Mucosa of gallbladder (tissue), 1 donor: ENCODE data around the gene MRPL53. TPM values are rescaled to one million over a fixed set of nuclear protein-coding genes. Genes with fewer than 3 reads are reported as not detected.
A peak's percentile ranks its signal among the peaks of the same experiment; 100 is the strongest.
"Not testable (repeated sequence)": the region's sequence is repeated elsewhere in the genome, so short reads cannot be mapped to it uniquely, and the experiment has no call there.

ENCODE experiments used
- DNase-seq: peaks from one replicate; pipeline ENCODE4 v3.0.0-alpha.2; 2020; ENCODE audit warnings: low spot score
- total RNA-seq: library from RNA; stranded (reverse); gene quantifications from one replicate; pipeline ENCODE4 v1.2.1, GENCODE V29; 2021
- donor health status: DM: no; HTN: no; CAD: no.

The MRPL53 gene
- total RNA-seq, 1 donor from 2014 or later: 80.9 TPM

DNA sequence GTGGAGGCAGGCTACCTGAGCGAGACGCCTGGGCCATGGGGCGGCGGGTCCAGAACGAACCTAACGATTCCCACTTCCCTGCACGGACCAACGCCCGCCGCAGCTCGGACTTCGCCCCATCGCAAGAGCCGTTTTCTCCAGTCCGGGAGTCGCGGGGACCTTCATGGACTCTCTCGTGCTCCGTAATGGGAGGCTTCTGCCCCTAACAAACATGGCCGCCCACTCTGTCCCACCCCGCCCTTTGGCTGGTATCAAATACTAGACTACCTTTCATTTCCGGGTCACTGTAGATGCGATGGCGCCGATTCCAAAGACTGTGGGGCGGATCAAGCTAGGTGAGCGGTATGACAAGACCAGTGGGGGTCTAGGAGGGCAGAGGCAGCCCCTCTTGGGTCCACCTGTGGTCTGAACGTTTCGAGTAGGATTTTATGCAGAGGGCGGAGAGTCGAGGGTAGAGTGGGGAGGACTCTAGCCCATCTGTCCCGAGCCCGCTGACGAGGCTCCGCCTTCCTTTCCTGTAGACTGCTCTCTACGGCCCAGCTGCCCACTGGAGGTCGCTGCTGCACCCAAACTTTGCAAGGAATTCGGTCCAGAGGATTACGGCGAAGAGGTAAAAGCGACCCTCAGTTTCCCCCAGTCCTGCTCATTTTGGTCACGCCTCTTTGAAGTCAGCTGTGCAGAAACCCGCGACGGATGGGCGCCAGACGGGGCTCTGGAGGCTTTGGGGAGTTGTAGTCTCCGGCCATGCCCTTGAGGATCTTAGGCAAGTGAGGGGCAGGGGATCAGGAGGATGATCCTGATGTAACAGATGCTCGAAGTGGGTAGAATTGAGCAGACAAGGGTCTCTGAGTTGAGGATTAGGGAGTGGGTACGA lies 10.6 kb upstream of the MRPL53 start, which contains the start of the genes CCDC142 and TTC31:
CCDC142 (minus strand) TSS at position 198 of the 874 bp plus-strand sequence; CDS start at position 37, 161 bp downstream.
TTC31 (plus strand) TSS at position 281 of the 874 bp plus-strand sequence; CDS start at position 296, 15 bp downstream.
- DNase-seq: peak; percentile 97

DNA sequence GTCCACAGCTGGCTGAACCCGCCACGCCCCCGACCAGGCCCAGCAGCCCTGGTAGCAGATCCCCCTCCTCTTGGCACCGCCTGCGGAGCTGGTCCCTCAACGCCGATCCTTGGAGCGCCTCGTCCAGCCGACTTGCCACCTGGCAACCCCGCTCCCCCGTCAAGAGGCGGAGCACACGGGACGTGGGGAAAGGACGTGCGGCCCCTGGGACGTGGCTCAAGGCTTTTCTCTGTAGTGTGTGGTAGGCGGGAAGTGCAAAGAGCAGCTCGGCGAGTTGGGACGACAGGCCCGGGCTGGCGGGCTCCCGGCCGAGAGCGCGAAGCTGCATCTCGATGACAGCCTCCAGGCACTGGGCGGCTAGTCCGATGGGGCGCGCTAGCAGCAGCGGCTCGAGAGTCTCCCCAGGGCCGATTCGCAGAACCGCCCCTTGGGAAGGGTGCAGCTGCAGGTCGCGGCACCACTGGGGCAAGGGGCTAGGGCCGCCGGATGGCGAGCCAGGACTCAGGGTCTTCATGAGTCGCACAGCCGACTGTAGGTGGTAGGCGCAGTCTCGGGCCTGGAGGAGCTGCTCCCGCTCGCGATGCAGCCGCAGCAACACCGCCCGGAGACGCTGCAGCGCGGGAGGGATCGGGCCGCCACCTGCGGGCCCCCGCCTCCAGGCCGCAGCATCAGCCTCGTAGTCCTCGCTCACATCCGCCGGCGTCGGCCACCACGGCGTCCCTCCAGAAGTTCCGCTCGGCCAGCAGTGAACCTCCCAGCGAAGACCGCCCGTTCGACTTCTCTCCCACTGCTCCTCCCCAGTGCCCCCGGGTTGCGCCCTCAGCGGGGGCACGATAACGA lies 9.7 kb upstream of the MRPL53 start:
- DNase-seq: no peak

DNA sequence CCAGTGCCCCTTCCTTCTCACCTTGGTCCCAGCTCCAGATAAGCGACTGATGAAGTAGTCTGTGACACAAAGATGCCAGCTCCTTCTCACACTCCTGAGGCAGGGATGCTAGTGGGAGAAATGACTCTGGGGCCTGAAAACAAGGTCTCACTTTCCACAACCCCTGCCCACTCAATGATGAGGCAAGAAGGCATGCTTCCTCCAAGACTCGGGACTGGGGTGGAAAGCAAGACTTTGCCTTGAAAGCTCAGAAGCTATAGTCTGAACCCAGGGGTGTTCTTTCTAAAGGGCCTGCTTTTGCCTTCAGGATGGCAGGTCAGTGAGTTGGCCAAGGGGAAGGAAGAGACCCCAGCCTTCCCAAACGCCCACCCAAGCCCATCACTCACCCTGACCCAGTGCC lies 9.0 kb upstream of the MRPL53 start:
- DNase-seq: no peak

DNA sequence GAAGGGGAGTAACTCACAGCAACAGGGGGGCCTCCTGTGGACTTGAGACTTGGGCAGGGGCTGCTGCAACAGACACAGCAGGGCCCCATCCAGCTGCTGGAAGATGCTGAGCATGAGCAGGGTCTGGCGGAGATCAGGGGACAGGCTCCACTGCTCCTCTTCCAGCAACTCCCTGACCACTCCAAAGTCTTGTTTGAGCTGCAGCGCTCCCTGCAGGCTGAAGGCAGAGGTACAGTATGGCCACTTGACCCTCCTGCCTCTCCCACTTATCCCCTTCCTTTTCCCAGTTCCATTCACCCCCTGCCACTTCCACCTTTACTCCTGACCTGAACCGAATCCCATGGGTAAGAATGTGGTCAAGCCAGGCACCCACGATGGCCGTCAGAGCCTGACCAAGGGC lies 2.4 kb upstream of the MRPL53 start:
- DNase-seq: no peak

DNA sequence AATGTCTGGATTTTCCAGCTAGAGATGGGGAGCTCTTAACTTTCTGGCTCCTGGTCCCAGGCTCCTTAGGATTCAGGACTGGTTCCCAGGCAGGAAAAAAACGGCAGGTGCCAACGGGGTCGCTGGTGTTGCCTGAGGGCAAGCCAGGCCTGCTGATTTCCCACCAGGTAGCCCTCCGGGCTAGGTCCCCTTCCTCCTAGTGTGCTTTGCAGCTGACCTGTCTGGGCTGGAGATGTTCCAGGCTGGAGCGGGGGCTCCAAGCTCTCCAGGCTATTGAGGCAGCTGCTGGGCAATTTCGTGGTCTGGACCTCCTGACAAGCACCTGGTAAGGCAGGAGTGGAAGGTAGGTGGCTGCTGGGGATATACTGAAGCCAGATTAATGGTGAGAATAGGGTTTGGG lies 2.0 kb upstream of the MRPL53 start:
- no peak for DNase-seq

DNA sequence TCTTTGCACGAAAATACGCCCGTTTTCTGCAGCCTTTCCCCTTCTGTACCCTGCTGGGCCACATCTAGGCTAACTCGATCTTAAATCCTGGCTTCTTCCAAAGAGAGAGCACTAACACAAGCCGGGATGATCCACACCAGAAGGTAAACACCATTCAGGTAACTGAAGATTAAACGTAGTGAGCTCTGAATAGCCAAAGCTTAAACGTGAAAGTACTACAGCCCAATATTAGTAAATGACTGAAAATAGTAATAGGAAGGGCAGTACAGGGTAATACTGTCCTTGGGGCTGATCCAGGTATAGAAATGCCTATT lies 422 bp upstream of the MRPL53 start:
- DNase-seq: no peak

DNA sequence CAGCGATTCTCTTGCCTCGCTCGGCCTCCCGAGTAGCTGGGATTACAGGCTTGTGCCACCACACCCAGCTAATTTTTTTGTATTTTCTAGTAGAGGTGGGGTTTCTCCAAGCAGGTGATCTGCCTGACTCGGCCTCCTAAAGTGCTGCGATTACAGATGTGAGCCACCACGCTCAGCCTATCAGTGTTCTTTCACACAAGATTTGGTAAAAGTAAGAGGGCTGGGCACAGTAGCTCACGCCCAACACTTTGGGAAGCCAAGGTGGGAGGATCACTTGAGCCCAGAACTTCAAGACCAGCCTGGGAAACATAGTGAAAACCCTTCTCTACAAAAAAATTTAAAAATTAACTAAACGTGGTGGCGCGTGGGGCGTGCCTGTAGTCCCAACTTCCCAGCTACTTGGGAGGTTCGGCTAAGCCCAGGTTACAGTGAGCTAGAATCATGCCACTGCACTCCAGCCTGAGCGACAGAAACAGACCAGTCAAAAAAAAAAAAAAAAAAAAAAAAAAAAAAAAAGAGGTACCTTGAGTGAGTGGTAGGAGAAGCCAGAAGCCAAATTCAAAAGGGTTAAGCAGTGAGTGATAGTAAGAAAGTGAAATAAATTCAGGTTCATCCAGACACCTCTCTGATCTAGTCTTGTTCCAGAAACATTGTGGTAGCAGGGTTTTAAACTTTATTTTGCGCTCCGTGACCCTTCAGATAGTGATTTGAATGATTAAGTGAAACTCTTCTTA lies 981 bp downstream of the MRPL53 start:
- DNase-seq: no peak

DNA sequence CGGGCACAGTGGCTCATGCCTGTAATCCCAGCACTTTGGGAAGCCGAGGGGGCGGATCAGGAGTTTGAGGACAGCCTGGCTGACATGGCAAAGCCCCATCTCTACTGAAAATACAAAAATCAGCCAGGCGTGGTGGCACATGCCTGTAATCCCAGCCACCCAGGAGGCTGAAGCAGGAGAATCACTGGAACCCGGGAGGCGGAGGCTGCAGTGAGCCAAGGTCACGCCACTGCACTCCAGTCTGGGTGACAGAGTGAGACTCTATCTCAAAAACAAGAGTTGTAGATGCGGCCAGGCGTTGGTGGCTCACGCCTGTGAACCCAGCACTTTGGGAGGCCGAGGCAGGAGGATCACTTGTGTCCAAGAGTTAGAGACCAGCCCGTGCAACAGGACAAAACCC lies 1.7 kb downstream of the MRPL53 start:
- not testable (repeated sequence) for DNase-seq

DNA sequence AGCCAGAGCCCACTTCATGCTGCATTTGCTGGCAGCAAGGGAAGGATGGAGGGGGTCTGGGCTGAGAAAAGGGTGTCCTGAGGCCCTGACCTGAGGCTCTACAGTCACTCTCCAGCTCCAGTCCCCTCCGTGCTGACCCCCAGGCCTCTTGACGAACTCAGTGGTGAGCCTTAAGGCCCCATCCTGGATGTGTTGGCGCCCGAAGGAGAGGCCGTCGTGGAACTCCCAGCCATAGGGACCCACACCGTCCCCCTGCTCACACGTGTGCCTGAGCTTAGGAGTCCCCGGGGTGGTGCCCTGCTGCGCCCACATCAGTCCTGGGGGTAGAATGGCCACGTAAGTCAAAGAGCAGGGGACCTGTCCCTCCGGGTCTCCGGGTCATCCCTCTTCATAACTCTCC lies 8.1 kb downstream of the MRPL53 start:
- no peak for DNase-seq

DNA sequence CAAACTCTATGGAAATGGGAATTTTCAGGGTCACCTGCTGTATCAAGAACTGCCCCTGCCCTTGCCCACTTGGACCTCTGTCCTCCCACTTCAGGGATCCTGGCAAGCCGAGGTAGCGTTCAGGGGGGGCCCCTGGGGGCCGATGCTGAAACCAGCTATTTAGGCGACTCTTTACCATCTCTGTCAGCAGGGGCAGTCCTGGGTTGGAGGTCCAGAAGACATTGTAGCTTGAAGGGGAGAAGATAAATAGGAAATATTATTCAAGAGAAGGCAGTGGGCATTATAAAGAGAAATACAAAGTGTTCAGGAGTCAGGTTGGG lies 9.7 kb downstream of the MRPL53 start:
- no peak for DNase-seq

DNA sequence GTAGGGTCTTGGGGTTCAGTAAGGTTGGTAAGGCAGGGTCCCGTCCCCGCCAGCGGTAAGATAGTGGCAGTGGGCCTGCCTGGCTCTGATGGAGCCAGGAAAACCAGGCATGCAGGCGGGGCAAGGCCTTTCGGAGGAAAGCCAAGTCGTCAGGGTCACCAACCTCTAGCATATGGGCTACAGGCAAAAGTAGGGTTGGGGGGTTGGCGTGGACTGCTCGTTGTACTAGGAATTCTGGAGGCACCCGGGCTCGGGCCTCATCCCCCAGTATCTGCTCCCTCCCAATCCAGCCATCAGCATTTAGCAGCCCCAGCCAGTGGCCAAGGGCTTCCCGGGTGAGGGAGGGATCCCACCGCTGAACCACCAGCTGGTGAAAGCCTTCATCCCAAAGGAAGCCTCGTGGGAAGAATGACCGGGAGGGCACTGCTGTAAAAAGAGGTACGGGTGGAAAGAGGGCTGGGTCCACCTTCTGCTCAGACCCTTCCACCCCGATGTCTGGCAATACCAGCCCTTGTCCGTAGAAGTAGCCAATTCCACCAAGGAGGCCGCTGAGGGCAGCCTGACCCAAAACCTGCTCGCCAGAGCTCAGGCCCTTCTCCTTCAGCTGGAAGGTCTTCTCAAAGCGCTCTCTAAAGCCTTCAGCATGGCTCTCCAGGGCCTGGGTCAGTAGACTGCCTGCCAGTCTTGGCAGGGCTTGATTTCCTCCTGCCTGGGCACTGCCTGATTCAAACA lies 10.3 kb downstream of the MRPL53 start:
- DNase-seq: no peak

DNA sequence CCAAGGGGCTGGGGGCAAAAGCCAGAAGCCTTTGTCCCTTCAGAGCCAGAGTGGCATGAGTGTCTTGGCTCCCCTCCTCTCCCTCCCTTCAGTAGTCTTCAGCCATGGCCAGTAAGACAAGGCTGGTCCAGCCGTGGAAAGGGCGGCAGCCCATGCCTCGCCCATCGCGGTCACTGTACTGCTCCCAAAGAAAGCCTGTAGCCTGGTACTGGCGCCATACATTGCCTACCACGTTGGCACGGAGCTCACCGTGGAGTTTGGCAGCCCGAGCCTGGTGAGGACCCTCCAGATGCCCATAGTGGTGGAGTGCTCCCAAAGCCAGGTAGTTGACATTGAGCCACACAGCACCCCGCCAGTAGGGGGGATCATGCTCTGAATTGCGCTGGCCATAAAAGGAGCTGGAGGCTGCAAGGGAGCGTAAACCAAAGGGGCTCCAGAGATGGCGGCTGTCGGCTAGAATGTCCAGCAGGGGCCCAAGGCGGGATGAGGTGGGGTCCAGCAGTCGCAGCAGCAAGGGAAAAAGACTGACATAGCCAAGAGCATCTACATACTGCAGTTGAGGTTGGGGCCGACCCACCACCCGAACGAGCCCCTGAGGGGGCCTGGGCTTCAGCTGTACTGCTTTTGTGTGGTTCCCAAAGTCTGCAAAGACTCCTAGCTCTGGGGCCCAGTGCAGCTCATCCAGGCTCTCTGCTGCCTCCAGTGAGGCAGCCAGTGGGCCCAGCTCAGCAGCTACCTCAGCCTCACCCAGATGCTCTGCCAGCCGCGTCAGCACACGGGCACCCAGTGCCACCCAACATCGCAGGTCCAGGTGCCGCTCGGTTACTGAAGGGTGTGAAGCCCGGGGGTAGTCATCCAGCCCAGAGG lies 11.1 kb downstream of the MRPL53 start:
- DNase-seq: no peak

DNA sequence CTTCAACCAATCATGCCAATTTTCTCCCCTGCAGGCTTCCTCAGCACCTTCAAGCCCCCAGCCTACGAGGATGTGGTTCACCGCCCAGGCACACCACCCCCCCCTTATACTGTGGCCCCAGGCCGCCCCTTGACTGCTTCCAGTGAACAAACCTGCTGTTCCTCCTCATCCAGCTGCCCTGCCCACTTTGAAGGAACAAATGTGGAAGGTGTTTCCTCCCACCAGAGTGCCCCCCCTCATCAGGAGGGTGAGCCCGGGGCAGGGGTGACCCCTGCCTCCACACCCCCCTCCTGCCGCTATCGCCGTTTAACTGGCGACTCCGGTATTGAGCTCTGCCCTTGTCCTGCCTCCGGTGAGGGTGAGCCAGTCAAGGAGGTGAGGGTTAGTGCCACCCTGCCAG lies 12.3 kb downstream of the MRPL53 start:
- not testable (repeated sequence) for DNase-seq

DNA sequence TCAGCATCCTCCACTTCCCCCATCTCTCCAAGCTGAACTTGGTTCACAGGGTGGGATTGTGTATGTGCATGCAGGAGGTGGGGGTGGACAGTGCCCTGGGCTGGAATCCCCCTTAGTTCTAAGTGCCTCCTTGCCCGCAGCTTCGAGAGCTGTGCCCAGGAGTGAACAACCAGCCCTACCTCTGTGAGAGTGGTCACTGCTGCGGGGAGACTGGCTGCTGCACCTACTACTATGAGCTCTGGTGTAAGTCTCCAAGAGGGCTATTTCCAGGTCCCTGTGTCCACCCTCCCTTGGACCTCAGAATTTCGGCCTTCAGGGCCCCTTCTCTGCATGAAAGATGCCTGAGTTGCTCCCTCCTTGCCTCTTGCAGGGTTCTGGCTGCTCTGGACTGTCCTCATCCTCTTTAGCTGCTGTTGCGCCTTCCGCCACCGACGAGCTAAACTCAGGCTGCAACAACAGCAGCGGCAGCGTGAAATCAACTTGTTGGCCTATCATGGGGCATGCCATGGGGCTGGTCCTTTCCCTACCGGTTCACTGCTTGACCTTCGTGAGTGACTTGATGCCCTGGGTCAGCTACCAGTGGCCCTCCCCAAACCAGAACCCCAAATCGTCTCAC lies 12.9 kb downstream of the MRPL53 start:
- DNase-seq: not testable (repeated sequence)

DNA sequence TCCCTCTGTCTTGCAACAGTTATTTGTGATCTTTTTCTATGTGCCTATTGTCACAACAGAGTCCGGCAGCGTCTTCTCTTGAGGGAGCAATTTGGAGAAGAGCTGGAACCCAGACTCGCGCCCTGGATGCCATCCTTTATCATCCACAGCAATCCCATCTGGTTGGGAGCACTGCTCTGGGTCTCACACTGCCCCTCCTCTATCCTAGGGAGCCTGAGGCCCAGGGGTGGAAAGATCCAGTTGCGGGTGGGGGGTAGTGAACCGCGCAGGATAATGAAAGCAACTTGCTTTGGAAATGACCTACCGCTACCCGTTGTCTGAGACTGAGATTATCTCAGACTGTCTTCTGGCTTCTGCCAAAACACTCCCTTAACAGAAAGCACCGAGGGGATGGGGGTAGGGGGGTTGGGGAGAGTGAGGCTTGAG lies 13.5 kb downstream of the MRPL53 start:
- DNase-seq: no peak

DNA sequence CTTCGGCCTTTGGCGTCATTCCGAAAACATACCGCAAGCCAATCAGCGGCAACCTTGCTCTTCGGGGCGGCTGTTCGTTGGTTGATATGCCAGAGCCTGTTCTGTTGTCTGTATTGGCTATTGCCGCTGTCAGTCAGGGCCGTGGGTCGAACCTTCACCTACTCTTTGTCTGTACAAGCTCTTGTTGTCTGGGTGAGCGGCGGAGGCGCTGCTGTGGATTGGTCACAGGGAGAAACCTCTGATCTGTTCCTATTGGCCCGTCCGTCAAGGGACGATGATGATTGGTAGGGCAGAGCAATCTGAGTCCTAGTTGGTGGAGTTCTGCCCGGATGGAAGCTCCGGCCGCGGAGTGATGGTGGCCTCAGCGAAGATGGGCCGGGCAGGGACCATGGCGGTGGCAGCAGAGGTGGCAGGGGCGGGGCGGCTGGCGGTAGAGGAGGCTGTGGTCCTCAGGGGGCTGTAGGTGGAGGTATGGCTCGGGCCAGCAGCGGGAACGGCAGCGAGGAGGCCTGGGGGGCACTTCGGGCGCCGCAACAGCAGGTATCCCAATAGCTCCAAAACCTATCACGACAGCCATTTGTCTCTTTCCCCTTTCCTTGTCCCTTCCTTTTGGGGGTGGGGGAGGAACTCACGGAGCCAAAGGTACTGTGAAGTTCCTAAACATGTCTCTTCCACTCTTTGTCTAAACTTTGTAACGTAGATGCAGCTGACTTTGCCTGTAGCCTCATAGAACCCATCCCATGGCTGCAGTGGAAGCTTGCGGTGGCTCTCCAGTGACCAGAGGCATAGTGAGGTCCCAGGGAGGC lies 14.1 kb downstream of the MRPL53 start, which contains the start of gene WBP1:
WBP1 (plus strand) TSS at position 307 of the 806 bp plus-strand sequence; CDS start at position 472, 165 bp downstream.
- peak; percentile 100 for DNase-seq

DNA sequence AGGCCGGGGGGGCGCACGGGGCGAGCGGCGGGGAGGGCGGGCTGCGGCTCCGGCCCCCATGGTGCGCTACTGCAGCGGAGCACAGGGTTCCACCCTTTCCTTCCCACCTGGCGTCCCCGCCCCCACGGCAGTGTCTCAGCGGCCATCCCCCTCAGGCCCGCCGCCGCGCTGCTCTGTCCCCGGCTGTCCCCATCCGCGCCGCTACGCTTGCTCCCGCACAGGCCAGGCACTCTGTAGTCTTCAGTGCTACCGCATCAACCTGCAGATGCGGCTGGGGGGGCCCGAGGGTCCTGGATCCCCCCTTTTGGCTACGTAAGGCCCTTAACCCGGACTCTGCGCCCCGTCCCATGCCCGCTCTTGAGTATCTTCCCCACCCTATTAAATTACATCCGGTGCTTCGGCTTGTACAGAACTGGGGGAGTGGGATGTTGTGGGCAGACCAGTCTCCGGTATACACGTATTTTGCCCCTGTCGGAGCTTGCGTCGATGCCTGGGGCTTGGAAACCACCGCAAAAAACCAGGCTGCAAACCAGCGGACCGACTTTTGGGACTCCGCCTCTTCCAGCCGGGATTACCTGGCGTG lies 14.8 kb downstream of the MRPL53 start:
- peak; percentile 63 for DNase-seq

DNA sequence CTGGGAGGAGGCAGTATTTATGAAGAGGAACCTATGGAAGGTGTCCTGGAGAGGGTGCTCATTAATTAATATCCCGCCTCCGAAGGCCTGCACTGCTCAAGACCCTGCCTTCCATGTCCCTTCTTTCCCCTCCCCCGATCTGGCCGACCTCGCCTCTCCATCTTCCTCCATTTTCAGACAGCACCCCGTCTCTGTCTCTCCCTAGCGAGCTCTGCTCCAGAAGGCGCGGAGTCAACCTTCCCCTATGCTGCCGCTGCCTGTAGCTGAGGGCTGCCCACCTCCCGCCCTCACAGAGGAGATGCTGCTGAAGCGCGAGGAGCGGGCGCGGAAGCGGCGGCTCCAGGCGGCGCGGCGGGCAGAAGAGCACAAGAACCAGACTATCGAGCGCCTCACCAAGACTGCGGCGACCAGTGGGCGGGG lies 15.3 kb downstream of the MRPL53 start:
- DNase-seq: no peak
